Progenitor cell of endocrine pancreas (in vitro differentiated cells): ENCODE results near the gene CHID1. TPM values are rescaled to one million over a fixed set of nuclear protein-coding genes. Genes with fewer than 3 reads are reported as not detected.

ENCODE experiments used
- DNase-seq: peaks from one replicate; pipeline ENCODE4 v3.0.0; 2021; ENCODE audit warnings: low spot score; ENCODE audit not compliant: unreplicated experiment
- H3K27ac Mint-ChIP-seq: 2 replicates; pipeline ENCODE4 v1.8.0; 2021; ENCODE audit warnings: mild to moderate bottlenecking, moderate library complexity, mixed read lengths
- H3K27me3 Mint-ChIP-seq: 2 replicates; pipeline ENCODE4 v1.8.0; 2021; ENCODE audit warnings: mixed read lengths
- H3K36me3 Mint-ChIP-seq: 2 replicates; pipeline ENCODE4 v1.8.0; 2022; ENCODE audit warnings: mixed read lengths; ENCODE audit not compliant: insufficient read depth
- H3K4me1 Mint-ChIP-seq: 2 replicates; pipeline ENCODE4 v1.8.0; 2021; ENCODE audit warnings: low read depth, mixed read lengths
- H3K4me3 Mint-ChIP-seq: 2 replicates; pipeline ENCODE4 v1.8.0; 2021; ENCODE audit warnings: low read depth, mild to moderate bottlenecking, moderate library complexity, mixed read lengths
- H3K9me3 Mint-ChIP-seq: 2 replicates; pipeline ENCODE4 v1.8.0; 2021; ENCODE audit warnings: low read depth, mixed read lengths
- total RNA-seq: library from RNA; stranded (reverse); gene quantifications from 2 replicates; pipeline ENCODE4 v1.2.1, GENCODE V29; 2021
- TF ChIP-seq, protein P1 (sequence below): fragments of 200-600 bp; sonication (generic); IDR thresholded peaks from one replicate; pipeline ENCODE4 v1.5.0; 2021; ENCODE audit warnings: antibody characterized with exemption, mild to moderate bottlenecking; ENCODE audit not compliant: unreplicated experiment

Gene CHID1
- total RNA-seq, 1 donor from 2014 or later, result 87.0 TPM

- Mint-ChIP-seq H3K36me3 (peaks cover 10% of the 10 kb centered on the region), H3K4me3 (no peak overlapping the region), H3K4me1 (no peaks in the 10 kb centered on the region), H3K27ac (no peak overlapping the region), H3K9me3 (no peaks in the 10 kb centered on the region), H3K27me3 (no peaks in the 10 kb centered on the region)
- no peak for DNase-seq
- TF ChIP-seq, protein P1, sequence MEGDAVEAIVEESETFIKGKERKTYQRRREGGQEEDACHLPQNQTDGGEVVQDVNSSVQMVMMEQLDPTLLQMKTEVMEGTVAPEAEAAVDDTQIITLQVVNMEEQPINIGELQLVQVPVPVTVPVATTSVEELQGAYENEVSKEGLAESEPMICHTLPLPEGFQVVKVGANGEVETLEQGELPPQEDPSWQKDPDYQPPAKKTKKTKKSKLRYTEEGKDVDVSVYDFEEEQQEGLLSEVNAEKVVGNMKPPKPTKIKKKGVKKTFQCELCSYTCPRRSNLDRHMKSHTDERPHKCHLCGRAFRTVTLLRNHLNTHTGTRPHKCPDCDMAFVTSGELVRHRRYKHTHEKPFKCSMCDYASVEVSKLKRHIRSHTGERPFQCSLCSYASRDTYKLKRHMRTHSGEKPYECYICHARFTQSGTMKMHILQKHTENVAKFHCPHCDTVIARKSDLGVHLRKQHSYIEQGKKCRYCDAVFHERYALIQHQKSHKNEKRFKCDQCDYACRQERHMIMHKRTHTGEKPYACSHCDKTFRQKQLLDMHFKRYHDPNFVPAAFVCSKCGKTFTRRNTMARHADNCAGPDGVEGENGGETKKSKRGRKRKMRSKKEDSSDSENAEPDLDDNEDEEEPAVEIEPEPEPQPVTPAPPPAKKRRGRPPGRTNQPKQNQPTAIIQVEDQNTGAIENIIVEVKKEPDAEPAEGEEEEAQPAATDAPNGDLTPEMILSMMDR, result no peak
These were observed 24.0 kb downstream of the CHID1 start for GRCh38 chr11:886568-886967.

- Mint-ChIP-seq H3K4me1 (no peaks in the 10 kb centered on the region), H3K4me3 (no peak overlapping the region), H3K27me3 (no peaks in the 10 kb centered on the region), H3K9me3 (no peaks in the 10 kb centered on the region), H3K27ac (no peak overlapping the region), H3K36me3 (peaks cover 12% of the 10 kb centered on the region)
- TF ChIP-seq, protein P1, result no peak
- no peak for DNase-seq
These were observed 26.0 kb downstream of the CHID1 start for GRCh38 chr11:884578-885070.

DNA sequence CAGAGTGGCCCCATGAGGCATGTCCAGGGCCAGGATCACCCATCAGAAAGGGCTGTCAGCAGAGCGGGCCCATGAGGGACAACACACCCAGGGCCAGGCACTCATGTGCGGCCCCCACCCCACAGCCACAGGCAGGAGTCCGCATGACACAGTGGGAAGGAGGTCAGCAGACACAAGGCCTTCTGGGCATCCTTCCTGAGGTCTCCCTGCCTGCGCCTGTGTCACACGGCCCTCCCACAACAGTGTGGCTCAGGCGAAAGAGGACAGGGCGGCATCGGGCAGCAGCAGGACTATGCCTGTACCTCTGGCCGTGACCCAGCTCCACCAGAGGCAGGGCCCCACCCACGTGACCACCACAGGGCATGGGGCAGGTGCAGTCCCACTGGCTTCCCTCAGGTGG lies 27.1 kb downstream of the CHID1 start:
- TF ChIP-seq, protein P1, result no peak
- no peaks in the 10 kb centered on the region for H3K4me1 Mint-ChIP-seq
- no peaks in the 10 kb centered on the region for H3K9me3 Mint-ChIP-seq
- DNase-seq, result no peak
- H3K36me3 Mint-ChIP-seq, result peaks cover 14% of the 10 kb centered on the region
- no peak overlapping the region for H3K4me3 Mint-ChIP-seq
- no peaks in the 10 kb centered on the region for H3K27me3 Mint-ChIP-seq
- no peak overlapping the region for H3K27ac Mint-ChIP-seq

- TF ChIP-seq, protein P1, result no peak
- H3K4me1 Mint-ChIP-seq, result no peaks in the 10 kb centered on the region
- DNase-seq, result no peak
- no peaks in the 10 kb centered on the region for H3K9me3 Mint-ChIP-seq
- peaks cover 14% of the 10 kb centered on the region for H3K36me3 Mint-ChIP-seq
- no peak overlapping the region for H3K27ac Mint-ChIP-seq
- H3K4me3 Mint-ChIP-seq, result no peak overlapping the region
- no peaks in the 10 kb centered on the region for H3K27me3 Mint-ChIP-seq
These were observed 28.0 kb downstream of the CHID1 start for GRCh38 chr11:882596-882995.

DNA sequence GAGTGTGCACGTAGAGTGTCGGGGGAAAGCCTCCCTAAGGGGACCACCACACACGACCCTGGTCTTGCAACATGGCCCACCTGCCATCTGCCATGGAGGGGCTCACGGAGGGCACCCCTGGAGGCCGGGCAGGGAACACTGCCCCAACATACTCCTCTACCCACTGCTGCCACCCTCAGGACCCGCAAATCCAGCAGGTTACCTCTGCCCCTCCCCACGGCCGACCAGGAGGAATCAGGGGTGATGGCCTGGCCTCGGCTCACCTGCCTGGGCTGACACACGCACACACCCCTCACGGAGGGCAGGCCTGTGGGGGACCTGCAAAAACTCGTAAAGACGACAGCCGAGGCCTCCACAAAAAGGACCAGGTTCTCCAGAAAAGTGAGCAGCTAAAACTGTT lies 30.2 kb downstream of the CHID1 start:
- no peaks in the 10 kb centered on the region for H3K27me3 Mint-ChIP-seq
- H3K36me3 Mint-ChIP-seq, result peaks cover 12% of the 10 kb centered on the region
- H3K4me1 Mint-ChIP-seq, result no peaks in the 10 kb centered on the region
- TF ChIP-seq, protein P1, result no peak
- no peak overlapping the region for H3K27ac Mint-ChIP-seq
- H3K4me3 Mint-ChIP-seq, result no peak overlapping the region
- H3K9me3 Mint-ChIP-seq, result no peaks in the 10 kb centered on the region
- no peak for DNase-seq
